ENCODE results near the gene TDP2.

GRCh38 chr6:24630856-24631505 lies 35.7 kb downstream of the TDP2 start:
- TF ChIP-seq, protein P1, sequence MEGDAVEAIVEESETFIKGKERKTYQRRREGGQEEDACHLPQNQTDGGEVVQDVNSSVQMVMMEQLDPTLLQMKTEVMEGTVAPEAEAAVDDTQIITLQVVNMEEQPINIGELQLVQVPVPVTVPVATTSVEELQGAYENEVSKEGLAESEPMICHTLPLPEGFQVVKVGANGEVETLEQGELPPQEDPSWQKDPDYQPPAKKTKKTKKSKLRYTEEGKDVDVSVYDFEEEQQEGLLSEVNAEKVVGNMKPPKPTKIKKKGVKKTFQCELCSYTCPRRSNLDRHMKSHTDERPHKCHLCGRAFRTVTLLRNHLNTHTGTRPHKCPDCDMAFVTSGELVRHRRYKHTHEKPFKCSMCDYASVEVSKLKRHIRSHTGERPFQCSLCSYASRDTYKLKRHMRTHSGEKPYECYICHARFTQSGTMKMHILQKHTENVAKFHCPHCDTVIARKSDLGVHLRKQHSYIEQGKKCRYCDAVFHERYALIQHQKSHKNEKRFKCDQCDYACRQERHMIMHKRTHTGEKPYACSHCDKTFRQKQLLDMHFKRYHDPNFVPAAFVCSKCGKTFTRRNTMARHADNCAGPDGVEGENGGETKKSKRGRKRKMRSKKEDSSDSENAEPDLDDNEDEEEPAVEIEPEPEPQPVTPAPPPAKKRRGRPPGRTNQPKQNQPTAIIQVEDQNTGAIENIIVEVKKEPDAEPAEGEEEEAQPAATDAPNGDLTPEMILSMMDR (conservative IDR thresholded peaks at IDR 0.05; ENCODE audit: low read length), result no peak
- TF ChIP-seq EZH2phosphoT487 (IDR thresholded peaks at IDR 0.05; ENCODE audit: borderline replicate concordance, low read depth, low read length), result no peak

Measured in OCI-LY7 (cell line).